22Rv1 (cell line): Measurements from ENCODE around the gene MAEA.

Source experiments
- CTCF ChIP-seq: fragments of 450-650 bp; IDR thresholded peaks from 2 replicates; pipeline ENCODE4 v1.5.1; 2017; ENCODE audit warnings: mild to moderate bottlenecking
- ZFX ChIP-seq: fragments of 450-650 bp; IDR thresholded peaks from 2 replicates; pipeline ENCODE4 v1.6.1; 2017; ENCODE audit warnings: antibody characterized with exemption, borderline replicate concordance

GRCh38 chr4:1299301-1299860 lies 9.7 kb downstream of the MAEA start:
- TF ChIP-seq CTCF (no peak), ZFX (no peak)
